Coronary artery (tissue), 2 donors: Measurements from ENCODE around the gene POMT1.

Experiments used
- DNase-seq: peaks from one replicate; pipeline ENCODE4 v3.0.0-alpha.2; 2017; ENCODE audit warnings: low spot score
- H3K27ac ChIP-seq, 2 donors: fragments of 200-600 bp; sonication (generic); one replicate each; pipeline ENCODE4 v1.5.1; 2016 to 2019
- H3K4me3 ChIP-seq: fragments of 200-600 bp; sonication (generic); 2 replicates; pipeline ENCODE4 v1.5.1; 2016; ENCODE audit warnings: mild to moderate bottlenecking, moderate library complexity
- TF ChIP-seq, protein P1 (sequence below): fragments of 200-600 bp; sonication (generic); IDR thresholded peaks from one replicate; pipeline ENCODE4 v1.5.1; 2019; ENCODE audit warnings: antibody characterized with exemption

POMT1 gene

DNA sequence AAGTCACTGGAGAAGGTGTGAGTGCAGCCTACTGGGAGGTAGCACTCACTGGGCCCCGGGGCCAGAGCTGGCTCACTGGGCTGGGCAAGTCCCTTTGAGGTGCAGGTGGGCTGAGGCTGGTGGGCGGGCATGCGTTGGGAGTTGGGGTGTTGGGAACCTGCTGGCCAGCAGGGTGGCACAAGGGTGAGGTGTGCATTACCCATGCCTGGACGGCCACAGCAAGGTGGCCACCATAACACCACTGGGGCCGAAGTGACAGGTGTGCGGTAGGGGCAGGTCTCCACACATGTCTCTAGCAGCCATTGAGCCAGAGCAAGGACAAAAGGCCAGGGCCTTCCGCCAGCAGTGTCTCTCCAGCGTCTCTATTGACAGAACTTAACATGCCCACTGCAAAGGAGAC is 65.2 kb downstream of the POMT1 start:
- DNase-seq: no peak
- TF ChIP-seq, protein P1, sequence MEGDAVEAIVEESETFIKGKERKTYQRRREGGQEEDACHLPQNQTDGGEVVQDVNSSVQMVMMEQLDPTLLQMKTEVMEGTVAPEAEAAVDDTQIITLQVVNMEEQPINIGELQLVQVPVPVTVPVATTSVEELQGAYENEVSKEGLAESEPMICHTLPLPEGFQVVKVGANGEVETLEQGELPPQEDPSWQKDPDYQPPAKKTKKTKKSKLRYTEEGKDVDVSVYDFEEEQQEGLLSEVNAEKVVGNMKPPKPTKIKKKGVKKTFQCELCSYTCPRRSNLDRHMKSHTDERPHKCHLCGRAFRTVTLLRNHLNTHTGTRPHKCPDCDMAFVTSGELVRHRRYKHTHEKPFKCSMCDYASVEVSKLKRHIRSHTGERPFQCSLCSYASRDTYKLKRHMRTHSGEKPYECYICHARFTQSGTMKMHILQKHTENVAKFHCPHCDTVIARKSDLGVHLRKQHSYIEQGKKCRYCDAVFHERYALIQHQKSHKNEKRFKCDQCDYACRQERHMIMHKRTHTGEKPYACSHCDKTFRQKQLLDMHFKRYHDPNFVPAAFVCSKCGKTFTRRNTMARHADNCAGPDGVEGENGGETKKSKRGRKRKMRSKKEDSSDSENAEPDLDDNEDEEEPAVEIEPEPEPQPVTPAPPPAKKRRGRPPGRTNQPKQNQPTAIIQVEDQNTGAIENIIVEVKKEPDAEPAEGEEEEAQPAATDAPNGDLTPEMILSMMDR: no peak
- no peak overlapping the region for H3K27ac ChIP-seq
- no peak overlapping the region for H3K4me3 ChIP-seq
